K562 (cell line): ENCODE data around the gene DIP2B. TPM values are rescaled to one million over a fixed set of nuclear protein-coding genes. Genes with fewer than 3 reads are reported as not detected.
A peak's percentile ranks its signal among the peaks of the same experiment; 100 is the strongest.

Experiments used
- ARID2 ChIP-seq: fragments of 450-650 bp; IDR thresholded peaks from 2 replicates; pipeline ENCODE4 v1.6.1; 2017; ENCODE audit warnings: antibody characterized with exemption, mild to moderate bottlenecking
- BRF1 ChIP-seq: IDR thresholded peaks from 3 replicates; pipeline ENCODE4 v1.6.1; 2011; ENCODE audit warnings: borderline replicate concordance, mild to moderate bottlenecking; ENCODE audit not compliant: insufficient read length; ENCODE audit errors: extremely low read depth
- CEBPG ChIP-seq, 3 experiments: fragments of 200-800 bp in 1 of 3; sonication (Bioruptor generic) in 1 of 3; sonication (generic) in 1 of 3; formaldehyde crosslinking in 1 of 3; IDR thresholded peaks in 2 of 3; conservative IDR thresholded peaks in 1 of 3; 2 replicates each; pipeline versions ENCODE4 v1.6.1 to v1.8.0; 2016 to 2022; ENCODE audit warnings: missing compliant biosample characterization in 2 of 3, missing genetic modification characterization in 2 of 3, mild to moderate bottlenecking in 1 of 3, missing genetic modification reagents in 1 of 3
- CHD4 ChIP-seq: fragments of 200-600 bp; sonication (generic); IDR thresholded peaks from 3 replicates; pipeline ENCODE4 v1.6.1; 2012; ENCODE audit warnings: low read depth, mild to moderate bottlenecking, mixed read lengths, low read length, inconsistent platforms; ENCODE audit not compliant: insufficient read depth, insufficient replicate concordance, poor library complexity, severe bottlenecking
- DACH1 ChIP-seq: fragments of 450-650 bp; IDR thresholded peaks from 2 replicates; pipeline ENCODE4 v1.6.1; 2018; ENCODE audit not compliant: partially characterized antibody
- DPF2 ChIP-seq: fragments of 450-650 bp; IDR thresholded peaks from 2 replicates; pipeline ENCODE4 v1.6.1; 2016
- ELF1 ChIP-seq: fragments of 200-800 bp; sonication (Bioruptor generic); IDR thresholded peaks from 2 replicates; pipeline ENCODE4 v1.6.1; 2016; ENCODE audit warnings: missing genetic modification characterization, missing compliant biosample characterization
- GTF2E2 ChIP-seq: fragments of 200-800 bp; sonication (Bioruptor generic); IDR thresholded peaks from 2 replicates; pipeline ENCODE4 v1.6.1; 2016; ENCODE audit warnings: missing genetic modification characterization, missing compliant biosample characterization
- HDAC2 ChIP-seq: fragments of 450-650 bp; IDR thresholded peaks from 2 replicates; pipeline ENCODE4 v1.6.1; 2016; ENCODE audit warnings: mild to moderate bottlenecking
- KDM1A ChIP-seq, 2 experiments: fragments of 450-650 bp; IDR thresholded peaks; 2 replicates each; pipeline ENCODE4 v1.6.1; 2016; ENCODE audit warnings: mild to moderate bottlenecking in 2 of 2
- MIER1 ChIP-seq: fragments of 450-650 bp; IDR thresholded peaks from 2 replicates; pipeline ENCODE4 v1.6.1; 2016; ENCODE audit warnings: antibody characterized with exemption, mild to moderate bottlenecking, low read depth
- NCOR1 ChIP-seq: fragments of 450-650 bp; IDR thresholded peaks from 2 replicates; pipeline ENCODE4 v1.6.1; 2016; ENCODE audit warnings: mild to moderate bottlenecking, moderate library complexity
- NFIC ChIP-seq: fragments of 450-650 bp; IDR thresholded peaks from 2 replicates; pipeline ENCODE4 v1.6.1; 2017; ENCODE audit warnings: mild to moderate bottlenecking, inconsistent platforms
- NR0B1 ChIP-seq: fragments of 450-650 bp; IDR thresholded peaks from one replicate; pipeline ENCODE4 v1.6.1; 2018; ENCODE audit warnings: mild to moderate bottlenecking, moderate library complexity; ENCODE audit not compliant: partially characterized antibody
- RCOR1 ChIP-seq, 2 experiments: IDR thresholded peaks; 2 replicates each; pipeline ENCODE4 v1.6.1; 2012; ENCODE audit warnings: low read depth in 2 of 2, low read length in 2 of 2, borderline replicate concordance in 1 of 2, improper control_type of control experiment in 1 of 2
- SAP30 ChIP-seq: fragments of 200-600 bp; sonication (generic); IDR thresholded peaks from 2 replicates; pipeline ENCODE4 v1.6.1; 2012; ENCODE audit warnings: borderline replicate concordance, low read depth, mild to moderate bottlenecking, moderate library complexity, low read length, control low read depth, inconsistent platforms; ENCODE audit not compliant: insufficient read depth, poor library complexity, severe bottlenecking
- SMARCB1 ChIP-seq: IDR thresholded peaks from 2 replicates; pipeline ENCODE4 v1.6.1; 2011; ENCODE audit warnings: improper control_type of control experiment, low read depth; ENCODE audit not compliant: insufficient read length
- THRAP3 ChIP-seq: fragments of 450-650 bp; IDR thresholded peaks from 2 replicates; pipeline ENCODE4 v1.6.1; 2016; ENCODE audit warnings: mild to moderate bottlenecking, inconsistent platforms, borderline replicate concordance
- ZBTB34 ChIP-seq: fragments of 250-450 bp; sonication (Bioruptor Pico); IDR thresholded peaks from 2 replicates; pipeline ENCODE4 v1.8.0; 2021; ENCODE audit warnings: mild to moderate bottlenecking, moderate library complexity
- ZNF551 ChIP-seq: fragments of 250-450 bp; sonication (Bioruptor Pico); IDR thresholded peaks from 2 replicates; pipeline ENCODE4 v1.5.0; 2021; ENCODE audit warnings: mild to moderate bottlenecking, moderate library complexity
- ZNF583 ChIP-seq: fragments of 250-450 bp; sonication (Bioruptor Pico); IDR thresholded peaks from 2 replicates; pipeline ENCODE4 v1.4.0; 2020
- polyA plus RNA-seq, 8 experiments: library from polyadenylated mRNA; depleted of rRNA in 4 of 8; stranded (reverse) in 5 of 8; unstranded in 3 of 8; fragments of >200 nt; fragmentation: Nextera tagmentation in 2 of 8; fragmentation: Illumina TruSeq in 1 of 8; extraction: Ambion mirVana in 2 of 8; extraction: Trizol in 1 of 8; gene quantifications; 2 replicates each; pipeline versions ENCODE4 v1.2.1 to v1.2.3, GENCODE V29; 2011 to 2014; ENCODE audit warnings: inconsistent platforms in 1 of 8, missing spikeins in 1 of 8
- total RNA-seq, 7 experiments: library from RNA; depleted of rRNA in 6 of 7; stranded (reverse); fragments of >200 nt in 6 of 7; fragmentation: Illumina TruSeq in 2 of 7; extraction: Trizol in 2 of 7; gene quantifications; 2 replicates each; pipeline versions ENCODE4 v1.2.1 to v1.2.3, GENCODE V29; 2011 to 2021; ENCODE audit warnings: low replicate concordance in 1 of 7
- TF ChIP-seq, protein P1 (sequence below): fragments of 250-450 bp; sonication (Bioruptor Pico); IDR thresholded peaks from 2 replicates; pipeline ENCODE4 v1.4.0; 2020; ENCODE audit warnings: mild to moderate bottlenecking, moderate library complexity, borderline replicate concordance

The DIP2B gene
- total and polyA plus RNA-seq, 9 of the 15 experiments (the other 6 are each of a cell fraction or from before 2014, with no cell fraction given), result 4.6 to 26.1 (median 18.8) TPM

DNA sequence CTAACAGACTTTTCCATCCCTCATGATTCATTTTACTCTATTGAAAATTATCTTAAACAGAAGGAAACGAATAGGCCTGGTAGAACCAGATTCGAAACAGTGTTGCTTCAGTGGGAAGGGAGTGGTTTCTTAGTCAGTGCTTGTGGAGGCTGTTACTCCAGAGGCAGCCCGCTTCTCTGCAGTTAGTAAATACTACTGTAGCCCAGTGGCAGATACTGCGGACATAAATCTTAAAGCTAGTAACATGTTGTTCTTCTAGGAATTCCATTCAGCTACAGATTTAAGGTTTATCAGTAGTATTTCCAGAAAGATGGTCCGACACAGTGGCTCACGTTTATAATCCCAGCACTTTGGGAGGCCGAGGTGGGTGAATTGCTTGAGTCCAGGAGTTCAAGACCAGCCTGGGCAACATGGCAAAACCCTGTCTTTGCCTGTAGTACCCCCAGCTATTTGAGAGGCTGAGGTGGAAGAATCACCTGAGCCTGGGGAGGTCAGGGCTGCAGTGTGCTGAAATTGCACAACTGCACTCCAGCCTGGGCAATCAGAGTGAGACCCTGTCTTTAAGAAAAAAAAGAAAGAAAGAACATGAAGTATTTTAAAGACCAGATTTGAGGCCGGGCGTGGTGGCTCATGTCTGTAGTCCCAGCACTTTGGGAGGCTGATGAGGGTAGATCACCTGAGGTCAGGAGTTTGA lies 45.9 kb downstream of the DIP2B start (continued):
- TF ChIP-seq RCOR1 (IDR thresholded peaks at IDR 0.05; ENCODE audit: borderline replicate concordance in 1 of 2, low read depth in 2 of 2, low read length in 2 of 2), result peak in 1 of 2 experiments; percentile 64; a peak in 2 of 4 replicates
- TF ChIP-seq ZNF583 (CRISPR knock-in tag), result no peak
- TF ChIP-seq NFIC, result no peak
- TF ChIP-seq SAP30, result no peak
- TF ChIP-seq, protein P1, sequence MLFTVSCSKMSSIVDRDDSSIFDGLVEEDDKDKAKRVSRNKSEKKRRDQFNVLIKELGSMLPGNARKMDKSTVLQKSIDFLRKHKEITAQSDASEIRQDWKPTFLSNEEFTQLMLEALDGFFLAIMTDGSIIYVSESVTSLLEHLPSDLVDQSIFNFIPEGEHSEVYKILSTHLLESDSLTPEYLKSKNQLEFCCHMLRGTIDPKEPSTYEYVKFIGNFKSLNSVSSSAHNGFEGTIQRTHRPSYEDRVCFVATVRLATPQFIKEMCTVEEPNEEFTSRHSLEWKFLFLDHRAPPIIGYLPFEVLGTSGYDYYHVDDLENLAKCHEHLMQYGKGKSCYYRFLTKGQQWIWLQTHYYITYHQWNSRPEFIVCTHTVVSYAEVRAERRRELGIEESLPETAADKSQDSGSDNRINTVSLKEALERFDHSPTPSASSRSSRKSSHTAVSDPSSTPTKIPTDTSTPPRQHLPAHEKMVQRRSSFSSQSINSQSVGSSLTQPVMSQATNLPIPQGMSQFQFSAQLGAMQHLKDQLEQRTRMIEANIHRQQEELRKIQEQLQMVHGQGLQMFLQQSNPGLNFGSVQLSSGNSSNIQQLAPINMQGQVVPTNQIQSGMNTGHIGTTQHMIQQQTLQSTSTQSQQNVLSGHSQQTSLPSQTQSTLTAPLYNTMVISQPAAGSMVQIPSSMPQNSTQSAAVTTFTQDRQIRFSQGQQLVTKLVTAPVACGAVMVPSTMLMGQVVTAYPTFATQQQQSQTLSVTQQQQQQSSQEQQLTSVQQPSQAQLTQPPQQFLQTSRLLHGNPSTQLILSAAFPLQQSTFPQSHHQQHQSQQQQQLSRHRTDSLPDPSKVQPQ, result no peak
- no peak for TF ChIP-seq BRF1
- TF ChIP-seq THRAP3, result no peak
- TF ChIP-seq ARID2, result no peak
- no peak for TF ChIP-seq SMARCB1
- peak; percentile 75 to 87 for TF ChIP-seq KDM1A (IDR thresholded peaks at IDR 0.05)
- peak; percentile 34; the same call in 1 of the 2 replicates for TF ChIP-seq DPF2
- TF ChIP-seq CHD4, result no peak
- TF ChIP-seq MIER1, result no peak
- TF ChIP-seq NCOR1, result peak; percentile 15; the same call in 1 of the 2 replicates
- no peak for TF ChIP-seq NR0B1
- TF ChIP-seq HDAC2, result peak; percentile 55; the same call in 1 of the 2 replicates
- no peak for TF ChIP-seq ELF1 (tag)
- TF ChIP-seq ZBTB34, result no peak
- no peak for TF ChIP-seq GTF2E2 (tag)
- TF ChIP-seq CEBPG (CRISPR knock-in tag; IDR thresholded peaks at IDR 0.05), result no peak
- peak in 1 of 2 experiments; percentile 62; a peak in 1 of 4 replicates for TF ChIP-seq CEBPG (tag; conservative IDR thresholded peaks at IDR 0.05 in 1 of 2, IDR thresholded peaks at IDR 0.05 in 1 of 2)
- no peak for TF ChIP-seq DACH1
- TF ChIP-seq ZNF551 (CRISPR knock-in tag), result no peak
